GM12873 (cell line): ENCODE measurements around the gene RCN1.

Experiments
- TF ChIP-seq, protein P1 (sequence below): IDR thresholded peaks from 2 replicates; pipeline ENCODE4 v1.5.1; 2012; ENCODE audit warnings: low read depth, mild to moderate bottlenecking, moderate library complexity, low read length, control low read depth; ENCODE audit not compliant: insufficient read depth; ENCODE audit errors: missing control alignments

Gene RCN1

DNA sequence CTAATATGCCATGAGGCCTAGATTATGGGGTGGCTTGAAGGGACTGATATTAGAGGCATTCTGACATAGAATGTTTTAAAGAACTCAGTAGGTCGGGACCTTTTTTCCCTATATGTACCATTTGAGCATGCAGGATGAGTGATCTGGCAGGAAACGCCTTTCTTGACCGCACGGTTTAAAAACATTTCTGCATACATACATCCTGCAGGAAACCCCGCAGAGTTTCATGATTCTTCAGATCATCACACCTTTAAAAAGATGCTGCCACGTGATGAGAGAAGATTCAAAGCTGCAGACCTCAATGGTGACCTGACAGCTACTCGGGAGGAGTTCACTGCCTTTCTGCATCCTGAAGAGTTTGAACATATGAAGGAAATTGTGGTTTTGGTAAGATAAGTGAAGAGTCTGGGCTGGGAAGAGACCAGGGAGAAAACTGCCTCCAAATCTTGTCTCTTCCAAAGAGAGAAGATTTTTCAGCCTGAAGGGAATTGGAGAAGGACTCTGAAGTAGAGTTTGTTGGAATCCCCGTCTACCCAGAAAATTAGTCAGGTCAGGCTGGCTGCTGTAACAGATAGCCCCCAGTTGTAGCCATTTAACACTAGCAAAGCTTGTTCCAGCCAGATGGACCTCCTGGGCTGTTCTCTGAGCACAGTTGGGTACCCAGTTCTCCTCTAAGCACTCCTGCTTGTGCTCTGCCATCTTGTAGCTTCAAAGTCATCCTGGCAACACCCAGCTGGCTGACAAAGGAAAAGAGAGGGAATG is 7.4 kb downstream of the RCN1 start:
- TF ChIP-seq, protein P1, sequence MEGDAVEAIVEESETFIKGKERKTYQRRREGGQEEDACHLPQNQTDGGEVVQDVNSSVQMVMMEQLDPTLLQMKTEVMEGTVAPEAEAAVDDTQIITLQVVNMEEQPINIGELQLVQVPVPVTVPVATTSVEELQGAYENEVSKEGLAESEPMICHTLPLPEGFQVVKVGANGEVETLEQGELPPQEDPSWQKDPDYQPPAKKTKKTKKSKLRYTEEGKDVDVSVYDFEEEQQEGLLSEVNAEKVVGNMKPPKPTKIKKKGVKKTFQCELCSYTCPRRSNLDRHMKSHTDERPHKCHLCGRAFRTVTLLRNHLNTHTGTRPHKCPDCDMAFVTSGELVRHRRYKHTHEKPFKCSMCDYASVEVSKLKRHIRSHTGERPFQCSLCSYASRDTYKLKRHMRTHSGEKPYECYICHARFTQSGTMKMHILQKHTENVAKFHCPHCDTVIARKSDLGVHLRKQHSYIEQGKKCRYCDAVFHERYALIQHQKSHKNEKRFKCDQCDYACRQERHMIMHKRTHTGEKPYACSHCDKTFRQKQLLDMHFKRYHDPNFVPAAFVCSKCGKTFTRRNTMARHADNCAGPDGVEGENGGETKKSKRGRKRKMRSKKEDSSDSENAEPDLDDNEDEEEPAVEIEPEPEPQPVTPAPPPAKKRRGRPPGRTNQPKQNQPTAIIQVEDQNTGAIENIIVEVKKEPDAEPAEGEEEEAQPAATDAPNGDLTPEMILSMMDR, result no peak

DNA sequence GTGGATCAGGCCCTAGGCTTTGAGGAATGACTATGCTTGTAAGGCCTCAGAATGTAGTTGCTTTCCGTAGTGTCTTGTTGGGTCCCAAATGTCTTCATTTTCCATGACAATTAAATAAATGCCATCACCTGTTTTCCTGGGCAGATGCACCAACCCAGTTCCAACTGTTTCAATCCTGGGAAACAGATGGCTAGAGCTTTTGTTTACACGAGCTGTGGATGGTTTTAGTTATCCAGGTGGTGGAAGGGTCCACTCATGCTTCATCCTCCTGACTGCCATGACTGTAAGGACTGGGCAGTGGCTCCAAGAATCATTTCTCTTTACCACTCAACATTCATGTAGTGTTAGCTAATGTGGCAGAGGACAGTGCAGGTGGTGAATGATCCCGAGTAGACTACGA is 8.6 kb downstream of the RCN1 start:
- TF ChIP-seq, protein P1, result no peak

DNA sequence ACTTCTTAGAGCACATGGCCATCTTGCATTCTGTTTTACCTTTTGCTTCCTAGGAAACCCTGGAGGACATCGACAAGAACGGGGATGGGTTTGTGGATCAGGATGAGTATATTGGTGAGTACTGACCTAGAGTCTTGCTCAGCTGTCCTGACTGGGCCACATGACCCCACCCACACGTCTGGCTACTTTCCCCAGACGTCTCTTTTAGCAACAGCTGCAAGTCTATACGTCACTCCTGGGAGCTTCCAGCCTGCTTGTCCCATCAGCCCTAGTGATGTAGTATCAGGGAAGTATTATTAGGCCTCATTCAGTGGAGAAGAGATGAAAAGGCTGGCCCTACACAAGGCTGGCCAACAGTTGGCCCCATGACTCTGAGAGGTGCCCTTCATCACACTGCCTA is 9.6 kb downstream of the RCN1 start:
- TF ChIP-seq, protein P1, result no peak

DNA sequence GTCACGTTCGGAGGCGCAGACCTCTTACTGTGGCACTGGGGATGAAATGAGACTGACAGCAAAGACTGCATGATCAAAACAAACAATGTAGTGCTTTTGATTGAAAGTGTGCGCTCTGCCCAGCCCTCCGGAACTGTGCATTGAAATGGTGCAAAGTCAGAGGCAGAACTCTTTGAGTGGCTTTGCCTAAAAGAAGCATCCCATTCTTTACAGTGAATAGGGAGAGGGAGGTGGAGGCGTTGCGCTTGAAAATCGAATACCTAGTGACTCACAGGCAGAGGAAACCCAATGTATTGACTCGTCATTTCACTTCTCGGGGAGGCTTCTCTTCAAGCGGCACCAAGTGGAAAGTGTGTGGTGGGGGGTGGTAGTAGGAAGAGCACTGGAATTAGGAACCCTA is 10.9 kb downstream of the RCN1 start:
- TF ChIP-seq, protein P1, result no peak

DNA sequence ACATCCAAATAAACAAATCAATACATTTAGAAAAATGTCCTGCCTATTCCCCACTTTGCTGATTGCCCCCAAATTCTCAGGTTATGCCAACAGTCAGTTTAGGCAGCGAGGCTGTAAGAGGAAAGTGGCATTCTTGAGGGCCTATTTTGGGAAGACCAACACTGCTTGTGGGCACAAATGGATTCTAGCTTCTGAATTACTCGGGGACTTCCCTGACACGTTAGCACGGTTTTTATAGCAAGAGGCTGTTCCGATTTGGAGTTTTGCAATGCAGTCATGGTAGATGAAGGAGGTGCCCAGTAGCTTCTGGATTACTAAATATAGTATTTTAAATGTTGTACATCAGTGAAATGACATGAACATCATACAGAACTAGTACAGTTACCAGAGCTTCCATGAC is 13.1 kb downstream of the RCN1 start:
- TF ChIP-seq, protein P1, result no peak

DNA sequence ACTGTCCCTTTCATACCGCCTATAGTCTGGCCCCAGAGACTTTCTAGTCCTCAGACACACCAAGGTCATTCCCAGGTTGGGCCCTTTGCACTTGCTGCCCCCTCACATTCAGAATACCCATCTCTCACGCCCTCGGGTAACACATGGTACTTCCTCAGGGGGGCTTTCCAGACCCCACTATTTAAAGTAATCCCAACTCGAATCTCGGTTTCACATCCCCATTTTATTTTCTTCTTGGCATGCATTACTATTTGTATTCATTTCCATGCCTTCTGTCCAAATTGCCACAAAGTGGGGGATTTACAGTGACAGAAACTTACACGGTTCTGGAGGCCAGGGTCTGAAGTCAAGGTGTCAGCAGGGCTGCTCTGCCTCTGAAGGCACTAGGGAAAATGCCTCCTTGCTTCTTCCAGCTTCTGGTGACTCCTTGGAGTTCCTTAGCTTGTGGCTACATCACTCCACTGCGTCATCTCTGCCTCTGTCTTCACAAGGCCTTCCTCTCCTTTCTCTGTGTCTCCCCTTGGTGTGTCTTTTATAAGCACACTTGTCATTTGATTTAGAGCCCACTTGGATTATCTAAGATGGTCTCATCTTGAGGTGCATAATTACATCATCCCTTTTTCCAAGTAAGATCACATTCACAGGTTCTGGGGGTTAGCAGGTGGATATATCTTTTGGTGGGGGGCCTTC is 15.1 kb downstream of the RCN1 start:
- TF ChIP-seq, protein P1, result no peak

DNA sequence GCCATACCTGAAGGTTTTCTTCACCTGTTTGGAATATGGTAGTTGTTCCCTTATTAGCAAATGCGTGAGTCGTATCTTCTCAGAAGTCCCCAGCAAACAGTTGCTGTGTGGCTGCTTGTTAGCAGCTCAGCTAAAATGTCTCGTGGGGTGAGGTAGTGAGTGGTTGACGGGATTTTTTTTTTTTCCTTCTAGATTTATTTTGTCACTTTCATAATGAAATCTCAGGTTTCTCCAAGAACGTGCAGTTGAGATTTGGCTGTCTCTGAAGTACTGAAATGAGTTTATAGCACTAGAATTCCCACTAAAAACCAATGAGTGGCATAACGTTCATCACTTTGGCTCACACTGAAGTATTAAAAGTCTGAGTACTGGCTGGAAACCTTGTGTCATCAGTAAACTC is 16.8 kb downstream of the RCN1 start:
- TF ChIP-seq, protein P1, result no peak
